HG02840 (cell line): ENCODE data around the gene ABTB1.

Experiments used
- ATAC-seq: cut with Tn5 transposase; IDR thresholded peaks from one replicate; pipeline ENCODE4 v1.9.1; 2021; ENCODE audit warnings: mild to moderate bottlenecking, moderate library complexity, moderate number of reproducible peaks; ENCODE audit not compliant: unreplicated experiment, low FRiP score

The ABTB1 gene

GRCh38 chr3:127672429-127673190, at the start of gene ABTB1:
TSS of gene ABTB1 (plus strand) at chr3:127672952. CDS start at chr3:127673026, 74 bp downstream.
- peak; percentile 58 for ATAC-seq

- ATAC-seq, result no peak
Measured at GRCh38 chr3:127624063-127624462, 48.7 kb upstream of the ABTB1 start.

- no peak for ATAC-seq
Measured at GRCh38 chr3:127625821-127626220, 46.9 kb upstream of the ABTB1 start.

- ATAC-seq, result no peak
Measured at GRCh38 chr3:127628426-127628787, 44.3 kb upstream of the ABTB1 start.

GRCh38 chr3:127628788-127629466, 43.8 kb upstream of the ABTB1 start, which contains the start of gene PODXL2:
TSS of gene PODXL2 (plus strand) at chr3:127629185. CDS start at chr3:127629220, 35 bp downstream.
- ATAC-seq, result no peak

GRCh38 chr3:127629467-127630403, 43.0 kb upstream of the ABTB1 start:
- no peak for ATAC-seq

GRCh38 chr3:127630811-127631714, 41.7 kb upstream of the ABTB1 start:
- ATAC-seq, result no peak

GRCh38 chr3:127632035-127632820, 40.5 kb upstream of the ABTB1 start:
- ATAC-seq, result no peak

- ATAC-seq, result no peak
Measured at GRCh38 chr3:127634653-127635052, 38.1 kb upstream of the ABTB1 start.

- no peak for ATAC-seq
Measured at GRCh38 chr3:127637546-127637945, 35.2 kb upstream of the ABTB1 start.

- no peak for ATAC-seq
Measured at GRCh38 chr3:127637971-127638370, 34.8 kb upstream of the ABTB1 start.

- no peak for ATAC-seq
Measured at GRCh38 chr3:127639173-127640041, 33.3 kb upstream of the ABTB1 start.

- no peak for ATAC-seq
Measured at GRCh38 chr3:127640042-127640355, 32.8 kb upstream of the ABTB1 start.

GRCh38 chr3:127644641-127645370, 27.9 kb upstream of the ABTB1 start:
- no peak for ATAC-seq

GRCh38 chr3:127645371-127646015, 27.3 kb upstream of the ABTB1 start:
- no peak for ATAC-seq

GRCh38 chr3:127646501-127647046, 26.2 kb upstream of the ABTB1 start:
- ATAC-seq, result no peak
